HEK293 (cell line): Measurements from ENCODE around the gene SCN5A.

Source experiments
- CTCF ChIA-PET: fragments of 350-600 bp; formaldehyde crosslinking; extraction: SDS; loops from one replicate; lab custom pipeline; 2021; ENCODE audit warnings: antibody characterized with exemption; lab: Yijun Ruan, JAX
- POLR2A ChIA-PET: fragments of 300-600 bp; formaldehyde crosslinking; extraction: SDS; loops from one replicate; lab custom pipeline; 2020; ENCODE audit warnings: antibody characterized with exemption, inconsistent platforms; lab: Yijun Ruan, JAX
- H3K27ac ChIP-seq: fragments of 200-500 bp; sonication (Bioruptor generic); 2 replicates; pipeline ENCODE4 v1.5.1; 2014; ENCODE audit warnings: low read depth, low read length, control low read depth, inconsistent platforms; ENCODE audit errors: extremely low read depth
- H3K36me3 ChIP-seq, 2 experiments: fragments of 200-500 bp in 1 of 2; sonication (Bioruptor generic) in 1 of 2; 1 replicate in 1 of 2; 2 replicates in 1 of 2; pipeline ENCODE4 v1.5.1; 2014 to 2017; ENCODE audit warnings: inconsistent platforms in 2 of 2, low read length in 2 of 2; ENCODE audit not compliant: control insufficient read depth in 2 of 2, insufficient read depth in 1 of 2
- H3K4me1 ChIP-seq: fragments of 200-500 bp; sonication (Bioruptor generic); 2 replicates; pipeline ENCODE4 v1.5.1; 2014; ENCODE audit warnings: mild to moderate bottlenecking, low read length, inconsistent platforms; ENCODE audit not compliant: control insufficient read depth, insufficient read depth
- H3K4me3 ChIP-seq: 2 replicates; pipeline ENCODE4 v1.5.1; 2011; ENCODE audit warnings: low read depth, mild to moderate bottlenecking, control low read depth, low read length, moderate library complexity
- H3K9me3 ChIP-seq: fragments of 200-500 bp; sonication (Bioruptor generic); 2 replicates; pipeline ENCODE4 v1.5.1; 2014; ENCODE audit warnings: low read depth, low read length, inconsistent platforms; ENCODE audit not compliant: control insufficient read depth, insufficient read depth
- GFI1B ChIP-seq: fragments of 450-650 bp; formaldehyde crosslinking; IDR thresholded peaks from 2 replicates; pipeline ENCODE4 v1.5.1; 2016; ENCODE audit warnings: missing biosample characterization, missing genetic modification characterization
- GLIS1 ChIP-seq: fragments of 450-650 bp; formaldehyde crosslinking; IDR thresholded peaks from 2 replicates; pipeline ENCODE4 v1.5.1; 2016; ENCODE audit warnings: missing biosample characterization, missing genetic modification characterization
- HOXD13 ChIP-seq: sonication (generic); formaldehyde crosslinking; IDR thresholded peaks from 2 replicates; pipeline ENCODE4 v1.8.0; 2022; ENCODE audit warnings: missing genetic modification reagents, borderline replicate concordance
- INSM2 ChIP-seq: fragments of 450-650 bp; formaldehyde crosslinking; IDR thresholded peaks from 2 replicates; pipeline ENCODE4 v1.5.1; 2016; ENCODE audit warnings: missing biosample characterization, missing genetic modification characterization
- KLF16 ChIP-seq: fragments of 450-650 bp; formaldehyde crosslinking; IDR thresholded peaks from 2 replicates; pipeline ENCODE4 v1.5.1; 2017; ENCODE audit warnings: missing biosample characterization, missing genetic modification characterization
- KLF17 ChIP-seq: fragments of 450-650 bp; formaldehyde crosslinking; IDR thresholded peaks from 2 replicates; pipeline ENCODE4 v1.5.1; 2016; ENCODE audit warnings: missing biosample characterization, missing genetic modification characterization
- PRDM6 ChIP-seq: fragments of 450-650 bp; formaldehyde crosslinking; IDR thresholded peaks from 2 replicates; pipeline ENCODE4 v1.5.1; 2017; ENCODE audit warnings: missing biosample characterization, missing genetic modification characterization
- SALL2 ChIP-seq: fragments of 450-650 bp; formaldehyde crosslinking; IDR thresholded peaks from 2 replicates; pipeline ENCODE4 v1.5.0; 2017; ENCODE audit warnings: missing biosample characterization, mild to moderate bottlenecking, missing genetic modification characterization, borderline replicate concordance
- ZNF112 ChIP-seq: fragments of 450-650 bp; formaldehyde crosslinking; IDR thresholded peaks from 2 replicates; pipeline ENCODE4 v1.5.0; 2017; ENCODE audit warnings: missing biosample characterization, missing genetic modification characterization
- ZNF148 ChIP-seq: fragments of 450-650 bp; formaldehyde crosslinking; IDR thresholded peaks from 2 replicates; pipeline ENCODE4 v1.5.0; 2017; ENCODE audit warnings: missing biosample characterization, missing genetic modification characterization, borderline replicate concordance
- ZNF174 ChIP-seq: fragments of 450-650 bp; formaldehyde crosslinking; IDR thresholded peaks from 2 replicates; pipeline ENCODE4 v1.5.0; 2017; ENCODE audit warnings: missing biosample characterization, mild to moderate bottlenecking, missing genetic modification characterization
- ZNF266 ChIP-seq: fragments of 450-650 bp; formaldehyde crosslinking; IDR thresholded peaks from 2 replicates; pipeline ENCODE4 v1.5.1; 2016; ENCODE audit warnings: missing biosample characterization, missing genetic modification characterization, low read depth
- ZNF362 ChIP-seq: fragments of 450-650 bp; formaldehyde crosslinking; IDR thresholded peaks from 2 replicates; pipeline ENCODE4 v1.5.1; 2016; ENCODE audit warnings: missing biosample characterization, missing genetic modification characterization
- ZNF560 ChIP-seq: fragments of 450-650 bp; formaldehyde crosslinking; IDR thresholded peaks from 2 replicates; pipeline ENCODE4 v1.5.1; 2017; ENCODE audit warnings: missing biosample characterization, missing genetic modification characterization, borderline replicate concordance
- ZNF621 ChIP-seq: fragments of 450-650 bp; formaldehyde crosslinking; IDR thresholded peaks from 2 replicates; pipeline ENCODE4 v1.5.1; 2017; ENCODE audit warnings: missing biosample characterization, missing genetic modification characterization
- ZNF624 ChIP-seq: fragments of 450-650 bp; formaldehyde crosslinking; IDR thresholded peaks from 2 replicates; pipeline ENCODE4 v1.5.1; 2017; ENCODE audit warnings: missing biosample characterization, missing genetic modification characterization
- ZNF645 ChIP-seq: fragments of 450-650 bp; formaldehyde crosslinking; IDR thresholded peaks from 2 replicates; pipeline ENCODE4; 2016; ENCODE audit warnings: missing biosample characterization, missing genetic modification characterization
- ZNF747 ChIP-seq: fragments of 450-650 bp; formaldehyde crosslinking; IDR thresholded peaks from 2 replicates; pipeline ENCODE4 v1.5.1; 2016; ENCODE audit warnings: missing biosample characterization, missing genetic modification characterization
- ZSCAN30 ChIP-seq: fragments of 450-650 bp; IDR thresholded peaks from 2 replicates; pipeline ENCODE4 v1.5.1; 2018; ENCODE audit warnings: missing biosample characterization, mild to moderate bottlenecking, missing genetic modification characterization, moderate library complexity

SCN5A gene

GRCh38 chr3:38542401-38543298 lies 106.8 kb downstream of the SCN5A start:
- no peak overlapping the region for H3K4me3 ChIP-seq
- H3K9me3 ChIP-seq, result no peaks in the 10 kb centered on the region
- no peaks in the 10 kb centered on the region for H3K36me3 ChIP-seq
- no peak for TF ChIP-seq ZNF747 (tag by site-specific recombination)
- TF ChIP-seq GLIS1 (tag by site-specific recombination), result peak; percentile 39
- H3K27ac ChIP-seq, result no peak overlapping the region
- ChIA-PET POLR2A (no interaction called here), CTCF (no interaction called here)
- no peaks in the 10 kb centered on the region for H3K4me1 ChIP-seq

GRCh38 chr3:38541806-38542205 lies 107.7 kb downstream of the SCN5A start:
- Histone ChIP-seq H3K4me1 (no peaks in the 10 kb centered on the region), H3K27ac (no peak overlapping the region), H3K9me3 (no peaks in the 10 kb centered on the region), H3K36me3 (no peaks in the 10 kb centered on the region), H3K4me3 (no peak overlapping the region)
- CTCF ChIA-PET, result no interaction called here
- POLR2A ChIA-PET, result interaction anchor here (0.8 kb wide), 1 partner anchor 20 kb away, joined by 3 read pairs; no protein-coding TSS in a partner anchor
- TF ChIP-seq INSM2 (tag by site-specific recombination) (no peak), PRDM6 (tag by site-specific recombination) (no peak), SALL2 (tag by site-specific recombination) (no peak), ZNF174 (tag by site-specific recombination) (no peak), ZSCAN30 (tag by site-specific recombination) (no peak), HOXD13 (CRISPR knock-in tag) (no peak), ZNF621 (tag by site-specific recombination) (no peak), ZNF624 (tag by site-specific recombination) (no peak), ZNF266 (no peak), ZNF560 (tag by site-specific recombination) (no peak), ZNF112 (tag by site-specific recombination) (no peak), ZNF645 (tag by site-specific recombination) (no peak)

- Histone ChIP-seq H3K4me1 (no peaks in the 10 kb centered on the region), H3K27ac (no peak overlapping the region), H3K9me3 (no peaks in the 10 kb centered on the region), H3K36me3 (no peaks in the 10 kb centered on the region), H3K4me3 (no peak overlapping the region)
- CTCF ChIA-PET, result interaction anchor here (0.8 to 1.0 kb wide), 2 partner anchors 17 to 18 kb away, joined by 4 to 6 read pairs; no protein-coding TSS in a partner anchor
- POLR2A ChIA-PET, result no interaction called here
- TF ChIP-seq KLF16 (tag by site-specific recombination) (no peak), ZNF362 (no peak), ZNF148 (tag by site-specific recombination) (no peak), GFI1B (tag by site-specific recombination) (no peak), KLF17 (tag by site-specific recombination) (peak; percentile 82; the same call in 1 of the 2 replicates)
These were observed 110.6 kb downstream of the SCN5A start for GRCh38 chr3:38538773-38539353.
